Cerebellar nuclear complex (tissue), 1 donor: ENCODE measurements around the gene PKP3.
"Not testable (repeated sequence)": the region's sequence is repeated elsewhere in the genome, so short reads cannot be mapped to it uniquely, and the experiment has no call there.

ENCODE experiments used
- DNase-seq, 2 experiments: peaks; one replicate each; lab custom pipeline; 2025; lab: John Stamatoyannopoulos, UW

PKP3 gene

DNA sequence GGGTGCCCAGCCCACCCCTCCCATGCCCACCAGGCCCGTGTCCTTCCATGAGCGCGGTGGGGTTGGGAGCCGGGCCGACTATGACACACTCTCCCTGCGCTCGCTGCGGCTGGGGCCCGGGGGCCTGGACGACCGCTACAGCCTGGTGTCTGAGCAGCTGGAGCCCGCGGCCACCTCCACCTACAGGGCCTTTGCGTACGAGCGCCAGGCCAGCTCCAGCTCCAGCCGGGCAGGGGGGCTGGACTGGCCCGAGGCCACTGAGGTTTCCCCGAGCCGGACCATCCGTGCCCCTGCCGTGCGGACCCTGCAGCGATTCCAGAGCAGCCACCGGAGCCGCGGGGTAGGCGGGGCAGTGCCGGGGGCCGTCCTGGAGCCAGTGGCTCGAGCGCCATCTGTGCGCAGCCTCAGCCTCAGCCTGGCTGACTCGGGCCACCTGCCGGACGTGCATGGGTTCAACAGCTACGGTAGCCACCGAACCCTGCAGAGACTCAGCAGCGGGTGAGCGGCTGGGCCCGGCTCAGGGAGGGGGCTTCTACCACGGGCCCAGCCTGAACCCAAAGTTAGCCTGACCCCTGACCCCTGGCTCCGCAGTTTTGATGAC lies 3.0 kb downstream of the PKP3 start:
- DNase-seq, result no peak

DNA sequence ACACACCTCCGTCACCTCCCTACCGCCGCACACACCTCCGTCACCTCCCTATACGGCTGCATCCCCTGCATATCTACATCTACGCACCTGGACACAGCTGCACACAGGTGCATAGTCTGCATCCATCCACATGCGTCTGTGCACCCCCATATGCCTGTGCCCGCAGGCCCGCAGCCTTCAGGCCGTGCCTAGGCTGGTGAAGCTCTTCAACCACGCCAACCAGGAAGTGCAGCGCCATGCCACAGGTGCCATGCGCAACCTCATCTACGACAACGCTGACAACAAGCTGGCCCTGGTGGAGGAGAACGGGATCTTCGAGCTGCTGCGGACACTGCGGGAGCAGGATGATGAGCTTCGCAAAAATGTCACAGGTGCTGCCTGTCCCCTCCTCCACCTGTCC lies 4.8 kb downstream of the PKP3 start:
- no peak for DNase-seq

DNA sequence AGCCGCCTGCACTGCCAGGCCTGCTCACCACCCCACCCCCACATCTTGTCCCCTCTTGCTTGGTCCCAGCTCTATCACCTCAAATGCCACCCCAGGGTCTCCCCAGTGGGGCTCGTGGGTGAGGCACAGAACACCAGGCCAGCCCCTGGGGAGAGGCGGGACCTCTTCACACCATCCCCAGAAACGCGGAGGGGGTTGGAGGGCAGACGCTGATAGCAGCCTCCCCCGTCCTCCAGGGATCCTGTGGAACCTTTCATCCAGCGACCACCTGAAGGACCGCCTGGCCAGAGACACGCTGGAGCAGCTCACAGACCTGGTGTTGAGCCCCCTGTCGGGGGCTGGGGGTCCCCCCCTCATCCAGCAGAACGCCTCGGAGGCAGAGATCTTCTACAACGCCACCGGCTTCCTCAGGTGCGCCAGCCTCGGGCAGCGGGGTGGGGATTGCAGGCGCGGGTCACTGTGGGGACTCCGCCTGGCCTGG lies 5.8 kb downstream of the PKP3 start:
- no peak for DNase-seq

DNA sequence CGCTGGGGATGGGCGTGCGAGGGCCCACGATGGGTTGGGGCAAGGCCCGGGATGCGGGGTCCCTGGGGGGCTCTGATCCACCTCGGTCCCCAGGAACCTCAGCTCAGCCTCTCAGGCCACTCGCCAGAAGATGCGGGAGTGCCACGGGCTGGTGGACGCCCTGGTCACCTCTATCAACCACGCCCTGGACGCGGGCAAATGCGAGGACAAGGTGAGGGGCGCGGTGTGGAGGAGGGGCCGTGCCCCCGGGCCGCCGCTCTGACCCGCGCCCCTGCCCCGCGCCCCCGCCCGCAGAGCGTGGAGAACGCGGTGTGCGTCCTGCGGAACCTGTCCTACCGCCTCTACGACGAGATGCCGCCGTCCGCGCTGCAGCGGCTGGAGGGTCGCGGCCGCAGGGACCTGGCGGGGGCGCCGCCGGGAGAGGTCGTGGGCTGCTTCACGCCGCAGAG lies 6.3 kb downstream of the PKP3 start:
- no peak for DNase-seq

DNA sequence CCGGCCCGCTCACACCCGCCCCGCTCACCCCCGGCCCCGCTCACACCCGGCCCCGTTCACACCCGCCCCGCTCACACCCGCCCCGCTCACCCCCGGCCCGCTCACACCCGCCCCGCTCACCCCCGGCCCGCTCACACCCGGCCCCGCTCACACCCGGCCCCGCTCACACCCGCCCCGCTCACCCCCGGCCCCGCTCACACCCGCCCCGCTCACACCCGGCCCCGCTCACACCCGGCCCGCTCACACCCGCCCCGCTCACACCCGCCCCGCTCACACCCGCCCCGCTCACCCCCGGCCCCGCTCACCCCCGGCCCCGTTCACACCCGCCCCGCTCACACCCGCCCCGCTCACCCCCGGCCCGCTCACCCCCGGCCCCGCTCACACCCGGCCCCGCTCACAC lies 7.2 kb downstream of the PKP3 start:
- DNase-seq, result not testable (repeated sequence)

DNA sequence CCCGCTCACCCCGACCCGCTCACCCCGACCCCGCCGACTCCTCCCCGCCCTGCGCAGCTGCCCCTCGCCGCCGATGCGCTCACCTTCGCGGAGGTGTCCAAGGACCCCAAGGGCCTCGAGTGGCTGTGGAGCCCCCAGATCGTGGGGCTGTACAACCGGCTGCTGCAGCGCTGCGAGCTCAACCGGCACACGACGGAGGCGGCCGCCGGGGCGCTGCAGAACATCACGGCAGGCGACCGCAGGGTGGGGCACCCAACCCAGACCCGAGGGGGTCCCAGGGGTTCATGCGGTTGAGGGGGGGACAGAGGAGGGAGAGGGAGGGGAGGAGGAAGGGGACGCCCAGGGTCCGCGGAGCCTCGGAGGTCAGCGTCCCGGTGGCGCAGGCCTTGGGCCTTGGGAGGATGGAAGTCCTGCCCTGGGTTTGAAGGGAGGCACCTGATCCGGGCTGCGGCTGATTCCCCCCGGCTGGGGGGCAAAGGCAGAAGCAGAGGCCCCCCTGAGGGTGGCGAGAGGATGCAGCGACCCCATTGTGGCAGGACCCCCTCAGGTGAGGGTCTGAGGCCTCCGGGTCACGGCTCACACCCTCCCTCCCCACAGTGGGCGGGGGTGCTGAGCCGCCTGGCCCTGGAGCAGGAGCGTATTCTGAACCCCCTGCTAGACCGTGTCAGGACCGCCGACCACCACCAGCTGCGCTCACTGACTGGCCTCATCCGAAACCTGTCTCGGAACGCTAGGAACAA lies 9.2 kb downstream of the PKP3 start:
- no peak for DNase-seq

DNA sequence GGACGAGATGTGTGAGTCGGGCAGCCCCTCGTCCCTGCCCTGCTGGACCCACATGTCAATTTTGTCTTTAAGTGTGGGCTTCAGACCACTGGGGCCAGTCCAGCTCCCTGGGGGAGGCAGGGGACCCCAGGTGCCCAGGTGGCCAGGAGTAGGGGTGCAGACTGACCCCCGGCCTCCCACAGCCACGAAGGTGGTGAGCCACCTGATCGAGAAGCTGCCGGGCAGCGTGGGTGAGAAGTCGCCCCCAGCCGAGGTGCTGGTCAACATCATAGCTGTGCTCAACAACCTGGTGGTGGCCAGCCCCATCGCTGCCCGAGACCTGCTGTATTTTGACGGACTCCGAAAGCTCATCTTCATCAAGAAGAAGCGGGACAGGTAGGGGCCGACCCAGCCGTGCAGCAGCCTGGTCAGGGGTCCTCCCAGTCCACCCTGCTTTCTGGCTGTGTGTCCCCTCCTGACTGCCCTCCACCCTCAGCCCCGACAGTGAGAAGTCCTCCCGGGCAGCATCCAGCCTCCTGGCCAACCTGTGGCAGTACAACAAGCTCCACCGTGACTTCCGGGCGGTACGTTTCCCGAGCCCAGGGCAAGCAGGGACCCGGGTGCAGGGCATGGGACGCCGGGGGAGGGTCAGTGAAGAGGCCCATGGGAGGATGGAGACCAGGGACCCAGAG lies 9.9 kb downstream of the PKP3 start:
- DNase-seq, result no peak

DNA sequence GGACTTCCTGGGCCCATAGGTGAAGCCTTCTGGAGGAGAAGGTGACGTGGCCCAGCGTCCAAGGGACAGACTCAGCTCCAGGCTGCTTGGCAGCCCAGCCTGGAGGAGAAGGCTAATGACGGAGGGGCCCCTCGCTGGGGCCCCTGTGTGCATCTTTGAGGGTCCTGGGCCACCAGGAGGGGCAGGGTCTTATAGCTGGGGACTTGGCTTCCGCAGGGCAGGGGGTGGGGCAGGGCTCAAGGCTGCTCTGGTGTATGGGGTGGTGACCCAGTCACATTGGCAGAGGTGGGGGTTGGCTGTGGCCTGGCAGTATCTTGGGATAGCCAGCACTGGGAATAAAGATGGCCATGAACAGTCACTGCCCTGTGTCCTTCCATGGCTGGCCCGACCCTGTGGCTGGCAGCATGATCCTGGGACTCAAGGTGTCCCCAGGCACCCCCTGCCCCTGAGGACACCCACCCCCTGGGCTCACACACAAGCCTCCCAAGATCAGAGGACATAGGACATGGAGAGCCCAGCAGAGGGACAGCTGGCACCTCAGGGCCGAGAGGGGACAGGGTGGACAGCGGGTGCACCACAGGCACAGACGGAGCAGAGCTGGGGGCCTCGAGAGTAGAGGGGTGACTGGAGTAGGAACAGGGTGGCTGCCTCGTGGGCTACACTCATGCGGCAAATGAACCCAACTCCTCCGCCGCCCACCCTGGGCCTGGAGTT lies 10.7 kb downstream of the PKP3 start:
- no peak for DNase-seq

DNA sequence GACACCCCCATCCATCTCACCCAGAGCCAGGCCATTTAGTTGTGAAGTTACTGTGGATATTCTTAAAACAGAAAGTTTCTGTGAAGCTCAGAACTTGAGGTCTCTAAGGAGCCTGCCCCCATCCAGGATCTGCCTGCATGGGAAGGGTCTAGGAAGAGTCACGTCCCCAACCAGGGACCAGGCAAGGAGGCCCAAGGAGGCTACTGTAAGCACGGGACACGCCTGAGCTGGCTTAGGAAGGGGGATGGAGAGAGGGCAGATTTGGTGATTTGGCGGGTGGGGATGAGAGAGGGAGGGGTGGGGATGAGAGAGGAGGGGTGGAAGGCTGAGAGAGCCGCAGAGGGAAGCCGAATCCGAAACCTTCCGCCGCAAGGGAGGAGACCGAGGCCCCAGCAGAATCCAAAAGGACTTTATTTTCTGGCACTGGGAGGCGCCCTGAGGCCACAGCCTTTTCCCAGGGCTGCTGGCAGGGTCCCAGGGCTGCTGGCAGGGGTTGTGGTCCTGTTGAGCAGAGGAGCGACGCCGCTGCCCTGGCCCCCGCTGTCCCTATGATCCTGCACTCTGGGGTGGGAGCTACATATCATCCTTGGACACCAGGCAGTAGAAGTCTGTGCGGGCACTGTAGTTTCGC lies 11.4 kb downstream of the PKP3 start:
- DNase-seq, result no peak

DNA sequence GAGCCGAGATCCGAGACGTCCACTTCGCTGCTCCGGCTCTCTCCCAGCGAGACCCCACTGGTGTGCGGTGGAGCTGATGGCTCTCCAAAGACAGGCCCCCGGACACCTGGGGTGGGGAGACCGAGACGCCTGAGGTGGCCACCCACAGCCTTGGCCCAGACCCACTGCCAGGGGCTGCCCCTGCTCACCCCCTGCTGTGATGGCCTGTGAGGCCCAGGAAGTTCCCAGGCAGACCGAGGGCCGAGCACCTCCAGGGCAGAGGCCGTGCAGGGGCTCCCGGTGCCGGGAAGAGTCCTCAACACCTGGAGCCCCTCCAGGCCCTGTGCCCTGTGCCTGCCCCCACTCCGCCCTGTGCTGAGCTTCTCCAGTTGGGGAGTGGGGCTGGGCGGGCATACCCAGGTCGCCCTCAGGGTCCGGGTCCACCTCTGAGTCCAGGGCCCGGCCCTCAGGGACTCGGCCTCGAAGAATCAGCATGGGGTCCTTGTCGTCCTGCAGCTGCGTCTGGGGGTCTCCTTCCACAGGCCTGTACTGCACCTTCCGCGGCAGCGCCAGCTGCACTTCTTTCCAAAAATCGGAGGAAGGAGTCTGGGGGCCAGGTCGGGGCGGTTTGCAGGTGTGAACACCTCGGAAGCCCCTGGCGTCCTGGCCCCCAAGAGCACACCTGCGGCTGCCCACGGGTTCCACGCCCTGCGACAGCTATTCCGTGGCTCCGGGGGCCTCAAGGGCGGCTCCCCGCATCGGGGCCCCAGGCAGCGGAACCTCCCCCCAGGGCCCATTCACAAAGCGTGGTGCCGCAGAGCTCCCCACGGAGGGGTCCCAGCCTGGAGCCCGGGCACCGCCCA lies 12.2 kb downstream of the PKP3 start:
- DNase-seq, result no peak

DNA sequence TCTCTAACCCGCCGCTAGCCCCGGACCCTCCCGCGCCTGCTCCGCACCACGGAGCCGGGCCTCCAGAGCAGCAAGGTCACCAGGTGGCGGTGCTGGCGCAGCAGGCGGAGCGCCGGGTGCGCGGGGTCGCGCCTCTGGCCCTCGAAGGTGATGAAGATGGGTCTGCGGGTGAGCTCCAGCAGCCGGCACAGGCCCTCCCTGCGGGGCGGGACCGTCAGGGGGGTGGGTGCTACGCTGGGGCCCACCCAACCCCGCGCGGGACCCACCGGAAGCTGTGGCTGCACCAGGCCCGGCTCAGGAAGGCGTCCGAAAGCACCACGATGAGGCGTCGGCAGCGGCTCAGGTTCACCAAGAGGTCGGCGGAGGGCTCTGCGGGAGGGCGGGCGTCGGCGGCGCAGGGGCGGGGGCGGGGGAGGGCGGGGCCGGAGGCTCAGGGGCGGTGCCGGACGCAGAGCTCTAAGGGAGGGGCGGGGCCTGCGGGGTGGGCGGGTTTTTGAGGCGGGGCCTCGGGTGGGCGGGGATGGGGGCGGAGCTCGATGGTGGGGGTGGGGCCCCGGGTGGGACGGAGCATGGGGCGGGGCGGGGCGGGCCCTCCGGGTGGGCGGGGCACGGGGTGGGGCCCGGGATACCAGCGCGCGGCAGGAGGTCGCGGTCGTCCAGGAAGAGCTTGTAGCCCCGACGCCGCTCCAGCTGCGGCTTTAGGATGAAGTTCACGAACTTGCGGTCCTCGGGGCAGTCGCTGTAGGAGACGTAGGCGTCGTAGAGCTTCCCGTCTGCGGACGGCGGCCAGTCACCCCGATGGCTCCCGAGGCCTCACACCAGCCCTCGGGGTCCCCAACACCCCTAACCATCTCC lies 13.0 kb downstream of the PKP3 start:
- no peak for DNase-seq

DNA sequence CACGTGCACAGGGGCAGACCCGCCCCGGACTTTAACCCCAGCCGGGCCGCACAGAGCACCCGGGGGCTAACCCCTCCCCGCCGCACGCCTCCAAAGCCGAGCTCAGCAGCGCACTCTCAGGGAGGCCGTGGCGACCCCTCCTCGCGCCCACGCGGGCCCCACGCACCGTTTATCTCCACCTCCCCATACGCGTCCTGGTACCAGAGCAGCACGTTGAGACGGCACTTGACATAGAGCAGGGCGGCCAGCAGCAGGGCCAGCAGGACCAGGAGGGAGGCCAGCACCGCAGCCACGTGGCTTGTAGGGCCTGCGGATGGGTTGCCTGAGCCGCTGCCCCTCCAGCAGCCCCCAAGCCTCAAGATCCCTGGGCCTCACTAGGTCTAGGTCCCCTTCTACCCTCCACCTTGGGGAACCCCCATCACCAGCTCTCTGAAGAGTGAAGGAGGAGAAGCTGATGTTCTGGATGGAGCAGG lies 13.7 kb downstream of the PKP3 start:
- DNase-seq, result no peak

DNA sequence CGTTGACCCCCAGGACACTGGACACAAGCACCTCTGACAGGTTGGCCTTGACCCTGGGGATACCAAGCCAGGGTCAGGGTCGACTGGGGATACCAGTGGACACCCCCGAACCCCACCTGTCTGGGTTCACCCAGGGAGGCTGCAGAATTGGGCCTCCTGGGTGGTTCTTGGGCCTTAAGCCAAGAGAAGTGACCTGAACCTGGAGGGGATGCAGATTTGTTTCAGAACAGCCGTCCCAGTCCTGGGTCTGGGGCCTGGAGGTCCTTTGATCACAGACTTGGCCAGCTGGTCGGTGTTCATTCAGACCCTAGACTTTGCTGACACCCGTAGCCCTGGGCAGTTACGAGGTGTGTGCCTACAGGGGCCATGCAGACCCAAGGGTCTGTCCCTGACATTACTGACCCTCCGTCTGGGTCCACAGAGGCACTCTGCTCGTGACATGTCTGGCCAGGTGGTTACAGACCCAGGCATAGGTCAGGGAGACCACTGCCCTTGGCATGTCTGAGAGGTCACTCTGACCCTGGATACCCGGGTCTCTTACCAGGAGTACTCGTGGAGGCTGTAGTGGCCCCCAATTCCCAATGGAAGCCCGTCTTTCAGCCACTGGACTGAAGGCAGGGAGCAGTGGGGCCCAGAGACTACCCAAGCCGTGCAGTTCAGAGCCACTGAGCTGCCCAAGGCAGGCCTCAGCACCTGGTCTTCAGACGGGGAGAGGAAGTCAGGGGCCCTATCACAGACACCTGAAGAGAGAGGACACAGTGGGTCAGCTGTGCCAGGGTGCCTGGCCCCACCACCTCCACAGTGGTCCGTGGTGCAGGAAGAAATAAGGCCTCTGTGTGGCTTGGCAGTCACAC lies 14.4 kb downstream of the PKP3 start:
- DNase-seq, result no peak

DNA sequence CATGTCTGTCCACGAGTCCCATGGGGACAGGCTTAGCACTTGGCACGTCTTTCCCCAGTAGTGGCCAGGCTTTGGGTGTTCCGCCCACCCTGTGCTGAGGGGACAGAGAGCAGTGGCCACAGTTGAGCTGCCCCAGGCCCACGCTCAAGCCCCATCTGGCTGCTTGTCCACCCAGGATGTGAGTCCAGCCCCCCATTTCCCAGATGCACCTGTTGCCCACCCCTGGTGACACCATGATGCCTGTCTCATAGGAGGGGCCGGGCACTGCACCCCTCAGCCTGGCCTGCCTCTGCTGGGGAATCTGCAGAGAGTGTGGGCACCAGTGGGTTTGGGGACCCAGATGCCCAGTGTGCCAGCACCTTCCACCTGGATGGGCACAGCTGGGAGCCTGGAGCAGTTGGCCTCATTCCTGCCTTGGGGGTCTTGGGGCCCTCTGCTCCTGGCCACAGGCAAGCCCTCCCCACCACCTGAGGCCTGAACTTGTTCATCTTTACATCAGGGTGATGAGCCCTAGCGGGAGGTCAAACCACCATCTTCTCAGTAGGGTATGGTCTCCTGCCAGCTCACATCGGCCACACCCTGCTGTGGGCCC lies 15.1 kb downstream of the PKP3 start:
- no peak for DNase-seq

DNA sequence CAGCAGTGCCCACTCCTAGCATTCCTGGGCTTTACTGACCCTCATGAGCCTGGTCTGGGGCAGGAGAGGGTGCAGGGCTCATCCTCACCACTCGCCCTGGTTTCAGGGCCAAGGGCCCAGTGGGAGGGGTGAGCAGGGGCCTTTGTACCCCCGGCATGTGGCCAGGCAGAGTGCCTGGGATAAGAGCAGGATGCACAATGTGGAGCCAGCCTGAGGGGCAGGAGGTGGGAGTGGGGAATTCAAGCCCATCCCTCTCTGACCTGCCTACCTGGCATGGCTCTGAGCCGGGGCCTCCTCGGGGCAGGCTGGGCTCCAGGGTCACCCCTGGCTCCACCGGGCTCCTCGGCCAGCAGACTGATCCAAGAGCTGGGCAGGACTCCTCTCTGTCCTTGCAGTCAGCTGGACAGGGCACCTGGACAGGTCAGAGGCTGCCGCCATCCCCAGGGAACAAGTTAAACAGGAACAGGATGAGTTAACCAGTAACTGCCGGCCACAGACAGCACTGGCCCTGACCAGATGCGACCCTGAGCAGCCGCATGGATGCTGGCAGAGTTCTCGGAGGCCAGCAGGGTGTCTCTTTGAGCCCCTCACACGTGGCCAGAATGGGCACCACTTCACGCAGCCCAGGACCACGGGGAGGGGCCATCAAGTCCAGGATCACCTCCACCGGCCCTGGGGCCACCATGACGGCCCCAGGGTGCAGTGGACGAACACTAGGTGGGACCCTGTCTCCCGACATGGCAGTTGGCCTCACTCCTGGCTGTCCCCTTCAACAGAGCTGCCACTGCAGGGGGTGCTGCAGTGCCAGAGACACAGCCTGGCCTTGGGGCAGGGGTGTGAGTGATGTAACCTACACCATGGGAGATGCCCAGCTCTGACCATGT lies 15.8 kb downstream of the PKP3 start:
- no peak for DNase-seq

DNA sequence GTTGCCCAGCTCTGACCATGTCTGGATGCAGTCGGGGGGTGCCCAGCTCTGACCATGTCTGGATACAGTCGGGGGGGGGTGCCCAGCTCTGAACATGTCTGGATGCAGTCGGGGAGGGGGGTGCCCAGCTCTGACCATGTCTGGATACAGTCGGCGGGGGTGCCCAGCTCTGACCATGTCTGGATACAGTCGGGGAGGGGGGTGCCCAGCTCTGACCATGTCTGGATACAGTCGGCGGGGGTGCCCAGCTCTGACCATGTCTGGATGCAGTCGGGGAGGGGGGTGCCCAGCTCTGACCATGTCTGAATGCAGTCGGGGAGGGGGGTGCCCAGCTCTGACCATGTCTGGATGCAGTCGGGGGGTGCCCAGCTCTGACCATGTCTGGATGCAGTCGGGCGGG lies 16.7 kb downstream of the PKP3 start:
- not testable (repeated sequence) for DNase-seq

DNA sequence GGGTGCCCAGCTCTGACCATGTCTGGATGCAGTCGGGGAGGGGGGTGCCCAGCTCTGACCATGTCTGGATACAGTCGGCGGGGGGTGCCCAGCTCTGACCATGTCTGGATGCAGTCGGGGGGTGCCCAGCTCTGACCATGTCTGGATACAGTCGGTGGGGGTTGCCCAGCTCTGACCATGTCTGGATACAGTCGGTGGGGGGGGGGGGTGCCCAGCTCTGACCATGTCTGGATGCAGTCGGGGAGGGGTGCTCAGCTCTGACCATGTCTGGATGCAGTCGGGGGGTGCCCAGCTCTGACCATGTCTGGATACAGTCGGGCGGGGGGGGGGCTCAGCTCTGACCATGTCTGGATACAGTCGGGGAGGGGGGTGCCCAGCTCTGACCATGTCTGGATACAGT lies 17.5 kb downstream of the PKP3 start:
- DNase-seq, result not testable (repeated sequence)
